ENCODE measurements around the gene SMIM24.

SMIM24 gene

GRCh38 chr19:3500429-3501101 lies 20.2 kb upstream of the SMIM24 start, which contains the start of gene DOHH:
DOHH (minus strand) TSS chr19:3500674; CDS start chr19:3496814, 3,860 bp downstream.
- peak within 1 kb of the TSS; percentile 64 to 91 for H3K27ac ChIP-seq
- no peak for TF ChIP-seq CTCF (IDR thresholded peaks at IDR 0.05)

GRCh38 chr19:3499738-3500428 lies 19.6 kb upstream of the SMIM24 start:
- no peak for DNase-seq (ENCODE audit: low spot score)
- Histone ChIP-seq H3K4me3 (peak overlapping the region; percentile 73), H3K27ac (peak overlapping the region; percentile 64 to 91)
- no peak for TF ChIP-seq CTCF (IDR thresholded peaks at IDR 0.05)

More at GRCh38 chr19:3500429-3501101, 20.2 kb upstream of the SMIM24 start, which contains the start of gene DOHH:
- DNase-seq (ENCODE audit: low spot score): peak; percentile 96
- peak within 1 kb of the TSS; percentile 73 for H3K4me3 ChIP-seq

GRCh38 chr19:3497757-3498520 lies 17.6 kb upstream of the SMIM24 start:
- Histone ChIP-seq H3K27ac (no peak overlapping the region), H3K4me3 (no peak overlapping the region)
- no peak for TF ChIP-seq CTCF (IDR thresholded peaks at IDR 0.05)
- DNase-seq (ENCODE audit: low spot score): no peak

- no peak overlapping the region for H3K27ac ChIP-seq
- no peak for TF ChIP-seq CTCF (IDR thresholded peaks at IDR 0.05)
- no peak for DNase-seq (ENCODE audit: low spot score)
- H3K4me3 ChIP-seq: no peak overlapping the region
These were observed 16.3 kb upstream of the SMIM24 start for GRCh38 chr19:3496392-3497273.

GRCh38 chr19:3494559-3494958 lies 14.2 kb upstream of the SMIM24 start:
- no peak overlapping the region for H3K4me3 ChIP-seq
- DNase-seq (ENCODE audit: low spot score): no peak
- no peak for TF ChIP-seq CTCF (IDR thresholded peaks at IDR 0.05)
- H3K27ac ChIP-seq: no peak overlapping the region

- no peak overlapping the region for H3K27ac ChIP-seq
- no peak for TF ChIP-seq CTCF (IDR thresholded peaks at IDR 0.05)
These were observed 13.7 kb upstream of the SMIM24 start for GRCh38 chr19:3494051-3494450.

More at GRCh38 chr19:3494051-3494450, 13.7 kb upstream of the SMIM24 start:
- H3K4me3 ChIP-seq: no peak overlapping the region
- no peak for DNase-seq (ENCODE audit: low spot score)
